Stimulated activated effector memory CD8-positive, alpha-beta T cell treated with anti-CD3 and anti-CD28 coated beads, Interleukin-12 subunit alpha, Interleukin-12 subunit beta, amount 100 ng/mL, for 72 hours (primary cell): Measurements from ENCODE around the gene BPIFB6.

ENCODE experiments used
- ATAC-seq: fragments of 150-1000 bp; cut with Tn5 transposase; 2 replicates; pipeline ENCODE4 v1.10.0; 2021
- DNase-seq, 2 donors: peaks; one replicate each; pipeline ENCODE4 v3.0.0; 2021 to 2022; ENCODE audit warnings: low spot score in 2 of 2
- H3K27ac Mint-ChIP-seq: one replicate; pipeline ENCODE4 v1.8.0; 2022; ENCODE audit warnings: mild to moderate bottlenecking, mixed read lengths
- H3K36me3 Mint-ChIP-seq: one replicate; pipeline ENCODE4 v1.8.0; 2022; ENCODE audit warnings: mild to moderate bottlenecking, mixed read lengths
- H3K4me1 Mint-ChIP-seq: one replicate; pipeline ENCODE4 v1.8.0; 2022; ENCODE audit warnings: mixed read lengths
- H3K4me3 Mint-ChIP-seq: one replicate; pipeline ENCODE4 v1.8.0; 2022; ENCODE audit warnings: mild to moderate bottlenecking, mixed read lengths
- H3K9me3 Mint-ChIP-seq: one replicate; pipeline ENCODE4 v1.8.0; 2022; ENCODE audit warnings: mixed read lengths

BPIFB6 gene

DNA sequence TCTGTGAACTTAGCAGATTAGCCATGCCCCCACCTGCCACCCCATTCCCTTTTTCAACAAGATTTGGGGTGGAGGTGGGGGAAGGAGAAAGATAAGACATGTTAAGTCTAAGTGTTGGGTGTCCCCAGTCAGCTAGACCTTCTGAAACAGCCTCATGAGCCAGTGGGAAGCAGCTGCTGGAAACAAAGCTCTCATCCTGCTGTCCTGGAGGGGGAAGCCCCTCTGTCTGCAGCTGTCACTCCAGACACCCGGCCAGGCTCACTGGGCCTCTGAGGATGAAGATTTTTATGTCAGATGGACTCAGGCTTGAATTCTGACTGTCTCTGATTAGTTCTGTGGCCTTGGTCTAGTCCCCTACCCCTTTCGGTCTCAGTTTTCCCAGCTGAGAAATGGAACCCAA, 23.3 kb downstream of the BPIFB6 start:
- no peaks in the 10 kb centered on the region for H3K4me1 Mint-ChIP-seq
- no peak overlapping the region for H3K27ac Mint-ChIP-seq
- ATAC-seq (no peak), DNase-seq (no peak)
- H3K9me3 Mint-ChIP-seq, result no peaks in the 10 kb centered on the region
- no peak overlapping the region for H3K4me3 Mint-ChIP-seq
- no peaks in the 10 kb centered on the region for H3K36me3 Mint-ChIP-seq

GRCh38 chr20:33059136-33059535, 27.7 kb downstream of the BPIFB6 start:
- Mint-ChIP-seq H3K4me1 (no peaks in the 10 kb centered on the region), H3K27ac (no peak overlapping the region), H3K9me3 (no peaks in the 10 kb centered on the region), H3K4me3 (no peak overlapping the region), H3K36me3 (no peaks in the 10 kb centered on the region)
- ATAC-seq (no peak), DNase-seq (no peak)

DNA sequence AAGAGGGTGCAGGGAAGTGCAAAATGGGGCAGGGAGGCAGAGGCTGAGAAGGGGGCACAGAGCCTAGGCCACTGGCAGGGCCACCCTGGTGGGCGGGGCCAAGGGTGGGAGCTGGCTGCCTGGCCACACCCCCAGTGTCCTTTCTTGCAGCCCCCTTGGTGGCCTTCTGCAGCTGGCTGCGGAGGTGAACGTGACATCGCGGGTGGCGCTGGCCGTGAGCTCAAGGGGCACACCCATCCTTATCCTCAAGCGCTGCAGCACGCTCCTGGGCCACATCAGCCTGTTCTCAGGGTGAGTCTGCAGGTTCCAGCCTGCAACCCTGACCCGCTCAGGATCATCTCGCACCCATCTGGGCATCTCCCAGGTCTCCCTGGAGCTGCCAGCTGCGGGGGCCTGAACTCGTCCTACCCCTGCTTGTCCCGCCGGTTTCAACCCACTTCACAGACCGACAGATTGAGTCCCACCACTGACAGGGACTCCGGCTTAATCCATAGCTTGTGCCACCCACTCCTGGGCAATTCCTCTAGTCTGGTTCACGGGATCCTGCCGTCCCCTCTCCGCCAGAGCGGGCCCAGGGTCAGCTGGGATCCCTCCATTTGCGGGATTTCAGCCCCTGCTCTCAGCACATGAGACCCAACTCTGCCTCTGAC, 28.4 kb downstream of the BPIFB6 start:
- no peaks in the 10 kb centered on the region for H3K36me3 Mint-ChIP-seq
- DNase-seq (no peak), ATAC-seq (no peak)
- H3K4me3 Mint-ChIP-seq, result no peak overlapping the region
- H3K27ac Mint-ChIP-seq, result no peak overlapping the region
- no peaks in the 10 kb centered on the region for H3K4me1 Mint-ChIP-seq
- H3K9me3 Mint-ChIP-seq, result no peaks in the 10 kb centered on the region

DNA sequence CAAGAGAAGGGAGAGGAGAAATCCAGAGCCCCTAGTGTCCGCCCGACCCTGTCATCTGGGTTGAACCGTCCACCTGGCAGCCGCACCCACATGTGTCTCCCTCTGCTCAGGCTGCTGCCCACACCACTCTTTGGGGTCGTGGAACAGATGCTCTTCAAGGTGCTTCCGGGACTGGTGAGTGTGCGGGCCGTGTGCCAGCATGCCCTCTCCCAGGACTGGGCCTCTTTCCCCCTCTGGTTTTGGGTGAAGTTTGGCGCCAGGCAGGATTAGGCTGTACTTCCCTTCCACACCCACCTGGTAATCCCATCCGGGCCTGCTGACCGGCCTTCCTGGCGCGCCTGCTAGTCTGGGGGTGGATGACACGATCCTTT, 30.2 kb downstream of the BPIFB6 start:
- no peak overlapping the region for H3K4me3 Mint-ChIP-seq
- H3K36me3 Mint-ChIP-seq, result no peaks in the 10 kb centered on the region
- ATAC-seq, result no peak

GRCh38 chr20:33062105-33062824, 30.8 kb downstream of the BPIFB6 start:
- ATAC-seq (no peak), DNase-seq (no peak)
- H3K9me3 Mint-ChIP-seq, result no peaks in the 10 kb centered on the region

More for the DNA sequence above, 30.2 kb downstream of the BPIFB6 start:
- Mint-ChIP-seq H3K4me1 (no peaks in the 10 kb centered on the region), H3K9me3 (no peaks in the 10 kb centered on the region), H3K27ac (no peak overlapping the region)
- DNase-seq, result no peak

DNA sequence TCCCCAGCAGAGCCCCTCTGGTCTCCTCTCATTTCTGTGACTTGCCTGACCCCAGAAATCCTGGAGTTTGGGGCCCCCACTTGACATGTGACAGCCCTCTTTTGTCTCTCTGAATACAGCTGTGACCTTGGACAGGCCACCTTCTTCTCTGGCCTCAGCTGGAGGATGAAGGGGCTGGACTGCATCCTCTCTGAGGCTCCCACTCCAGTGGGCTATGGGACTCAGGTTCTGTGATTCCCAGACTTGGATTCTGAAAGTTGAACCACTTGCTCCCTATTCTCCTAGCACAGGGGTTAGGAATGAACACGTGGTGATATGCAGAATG, 31.3 kb downstream of the BPIFB6 start:
- Mint-ChIP-seq H3K36me3 (no peaks in the 10 kb centered on the region), H3K27ac (peak overlapping the region; percentile 70), H3K9me3 (no peaks in the 10 kb centered on the region), H3K4me3 (no peak overlapping the region), H3K4me1 (peaks cover under 1% of the 10 kb centered on the region)
- no peak for DNase-seq
- ATAC-seq, result no peak

More at GRCh38 chr20:33062105-33062824, 30.8 kb downstream of the BPIFB6 start:
- peak overlapping the region; percentile 70 for H3K27ac Mint-ChIP-seq
- no peak overlapping the region for H3K4me3 Mint-ChIP-seq
- no peaks in the 10 kb centered on the region for H3K4me1 Mint-ChIP-seq
- H3K36me3 Mint-ChIP-seq, result no peaks in the 10 kb centered on the region

GRCh38 chr20:33063271-33063670, 31.8 kb downstream of the BPIFB6 start:
- Mint-ChIP-seq H3K27ac (peak overlapping the region; percentile 70), H3K4me3 (no peak overlapping the region), H3K4me1 (peaks cover 5% of the 10 kb centered on the region), H3K9me3 (no peaks in the 10 kb centered on the region), H3K36me3 (no peaks in the 10 kb centered on the region)
- ATAC-seq (no peak), DNase-seq (no peak)

DNA sequence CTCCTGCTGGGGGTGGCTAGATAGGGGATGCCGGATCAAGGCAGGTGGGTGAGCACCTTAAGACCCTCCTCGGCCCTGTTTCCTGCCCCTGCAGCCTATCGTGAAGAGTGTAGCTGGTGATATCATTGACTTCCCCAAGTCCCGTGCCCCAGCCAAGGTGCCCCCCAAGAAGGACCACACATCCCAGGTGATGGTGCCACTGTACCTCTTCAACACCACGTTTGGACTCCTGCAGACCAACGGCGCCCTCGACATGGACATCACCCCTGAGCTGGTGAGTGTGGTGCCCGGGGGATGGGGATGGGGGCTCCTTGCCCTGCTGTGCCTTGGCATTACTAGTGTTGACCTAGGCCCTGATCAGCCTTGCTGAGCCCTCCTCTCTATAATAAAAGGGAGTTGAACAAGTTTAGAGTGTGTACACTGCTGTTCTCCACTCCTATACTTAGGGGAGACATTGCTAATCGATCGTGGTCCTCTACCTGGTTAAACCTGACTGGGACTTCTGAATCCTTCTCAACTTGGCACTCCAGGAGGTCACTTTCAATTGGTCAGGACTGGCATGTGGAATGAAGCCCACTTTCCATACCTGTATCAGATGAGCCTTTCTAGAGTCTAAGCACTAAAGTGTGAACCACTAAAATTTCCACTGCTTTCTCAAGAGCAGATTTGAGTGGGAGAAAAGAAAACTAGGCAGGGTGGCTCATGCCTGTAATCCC, 33.3 kb downstream of the BPIFB6 start:
- Mint-ChIP-seq H3K9me3 (no peaks in the 10 kb centered on the region), H3K4me1 (peaks cover 6% of the 10 kb centered on the region), H3K4me3 (no peak overlapping the region), H3K36me3 (no peaks in the 10 kb centered on the region), H3K27ac (no peak overlapping the region)
- DNase-seq, result no peak
- no peak for ATAC-seq

- H3K4me3 Mint-ChIP-seq, result no peak overlapping the region
- H3K9me3 Mint-ChIP-seq, result no peaks in the 10 kb centered on the region
- ATAC-seq, result no peak
- no peak overlapping the region for H3K27ac Mint-ChIP-seq
- H3K36me3 Mint-ChIP-seq, result no peaks in the 10 kb centered on the region
- H3K4me1 Mint-ChIP-seq, result peaks cover 6% of the 10 kb centered on the region
- DNase-seq, result no peak
These were observed 34.3 kb downstream of the BPIFB6 start for GRCh38 chr20:33065785-33066184.

DNA sequence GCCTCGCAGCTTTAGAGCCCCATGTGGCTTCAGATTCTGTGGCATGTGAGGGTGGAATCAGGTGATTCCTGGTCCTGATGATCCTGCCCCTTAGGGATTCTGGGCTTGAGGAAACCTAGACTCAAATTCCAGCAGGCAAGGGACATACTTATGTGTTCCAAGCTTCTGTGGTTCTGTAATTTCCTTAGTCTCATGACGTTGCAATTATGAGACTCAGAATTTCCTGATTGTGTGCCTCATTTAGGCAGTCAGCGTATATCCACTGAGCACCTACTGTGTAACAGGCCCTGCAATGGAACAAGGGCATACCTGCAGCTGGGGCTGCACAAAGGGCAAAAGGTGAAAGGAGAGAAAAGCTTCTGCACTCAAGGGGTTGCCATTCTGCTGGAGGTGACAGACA, 36.4 kb downstream of the BPIFB6 start:
- Mint-ChIP-seq H3K4me1 (peaks cover 6% of the 10 kb centered on the region), H3K4me3 (no peak overlapping the region), H3K9me3 (no peaks in the 10 kb centered on the region), H3K27ac (peak overlapping the region; percentile 21), H3K36me3 (no peaks in the 10 kb centered on the region)
- DNase-seq (no peak), ATAC-seq (no peak)

- ATAC-seq (no peak), DNase-seq (no peak)
- peaks cover 6% of the 10 kb centered on the region for H3K4me1 Mint-ChIP-seq
- H3K4me3 Mint-ChIP-seq, result no peak overlapping the region
- no peaks in the 10 kb centered on the region for H3K36me3 Mint-ChIP-seq
- no peaks in the 10 kb centered on the region for H3K9me3 Mint-ChIP-seq
- peak overlapping the region; percentile 21 for H3K27ac Mint-ChIP-seq
These were observed 36.9 kb downstream of the BPIFB6 start for GRCh38 chr20:33068251-33068939.

GRCh38 chr20:33069673-33070072, 38.2 kb downstream of the BPIFB6 start:
- H3K9me3 Mint-ChIP-seq, result no peaks in the 10 kb centered on the region
- H3K4me1 Mint-ChIP-seq, result peaks cover 6% of the 10 kb centered on the region
- DNase-seq (no peak), ATAC-seq (no peak)
- no peaks in the 10 kb centered on the region for H3K36me3 Mint-ChIP-seq
- no peak overlapping the region for H3K27ac Mint-ChIP-seq
- H3K4me3 Mint-ChIP-seq, result no peak overlapping the region

- Mint-ChIP-seq H3K36me3 (no peaks in the 10 kb centered on the region), H3K27ac (no peak overlapping the region), H3K9me3 (no peaks in the 10 kb centered on the region), H3K4me1 (peaks cover 6% of the 10 kb centered on the region), H3K4me3 (no peak overlapping the region)
- ATAC-seq, result no peak
- no peak for DNase-seq
These were observed 38.9 kb downstream of the BPIFB6 start for GRCh38 chr20:33070111-33071053.

GRCh38 chr20:33071198-33071597, 39.8 kb downstream of the BPIFB6 start:
- Mint-ChIP-seq H3K9me3 (no peaks in the 10 kb centered on the region), H3K36me3 (no peaks in the 10 kb centered on the region), H3K4me3 (no peak overlapping the region), H3K4me1 (peaks cover 6% of the 10 kb centered on the region), H3K27ac (no peak overlapping the region)
- DNase-seq, result no peak
- ATAC-seq, result no peak

DNA sequence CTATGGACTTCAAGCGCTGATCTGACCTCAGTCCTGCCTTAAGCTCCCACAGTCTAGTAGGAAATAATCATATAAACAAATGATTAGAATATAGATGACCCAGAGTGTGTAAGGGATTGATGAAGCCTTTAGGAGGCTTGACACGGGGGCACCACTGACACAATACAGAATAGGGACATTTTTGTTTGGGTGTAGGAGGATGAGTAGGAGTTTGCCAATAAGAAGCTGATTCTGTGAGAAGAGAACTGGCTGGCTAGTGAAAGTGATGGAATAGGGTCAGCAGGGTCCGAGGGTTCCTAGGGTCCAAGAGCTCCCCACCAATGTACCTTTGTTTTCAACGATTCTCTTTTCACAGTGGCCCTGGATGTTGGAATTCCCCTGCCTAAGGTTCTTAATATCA, 40.9 kb downstream of the BPIFB6 start:
- H3K36me3 Mint-ChIP-seq, result no peaks in the 10 kb centered on the region
- H3K4me1 Mint-ChIP-seq, result peaks cover 6% of the 10 kb centered on the region
- ATAC-seq (no peak), DNase-seq (no peak)
- no peak overlapping the region for H3K27ac Mint-ChIP-seq
- H3K4me3 Mint-ChIP-seq, result no peak overlapping the region
- H3K9me3 Mint-ChIP-seq, result no peaks in the 10 kb centered on the region
